H1 (cell line): ENCODE results near the gene LHFPL2. TPM values are rescaled to one million over a fixed set of nuclear protein-coding genes. Genes with fewer than 3 reads are reported as not detected.

Experiments
- CTCF ChIA-PET: fragments of 300-600 bp; sonication (Branson Sonifier 250); formaldehyde crosslinking; loops from one replicate; lab custom pipeline; 2021; ENCODE audit not compliant: partially characterized antibody; lab: Charles Lee
- POLR2A ChIA-PET: fragments of 300-600 bp; sonication (Branson Sonifier 250); formaldehyde crosslinking; loops from one replicate; lab custom pipeline; 2021; ENCODE audit warnings: inconsistent platforms; ENCODE audit not compliant: partially characterized antibody; lab: Charles Lee
- DNase-seq, 2 experiments: peaks; one replicate each; pipeline versions ENCODE4 v3.0.0 to v3.0.0-alpha.2; 2010 to 2022; ENCODE audit warnings: low spot score in 2 of 2, low read depth in 1 of 2, mixed read lengths in 1 of 2
- FAIRE-seq: peaks from 2 replicates; lab custom pipeline; 2011; peaks lifted over from hg19 to GRCh38; lab: Jason Lieb, UNC
- H2AFZ ChIP-seq: 2 replicates; pipeline ENCODE4 v1.8.1; 2012; ENCODE audit warnings: low read length, inconsistent platforms
- H2AK5ac ChIP-seq: 2 replicates; pipeline ENCODE4 v1.6.1; 2013; ENCODE audit warnings: low read depth, low read length
- H2BK120ac ChIP-seq: replicated peaks from 2 replicates; pipeline ENCODE3; 2013; ENCODE audit warnings: low read depth, low read length, inconsistent platforms
- H2BK12ac ChIP-seq: 2 replicates; pipeline ENCODE4 v1.6.1; 2013; ENCODE audit warnings: low read depth, low read length
- H2BK15ac ChIP-seq: 2 replicates; pipeline ENCODE4 v1.6.1; 2013; ENCODE audit warnings: low read length
- H2BK20ac ChIP-seq: 2 replicates; pipeline ENCODE4 v1.6.1; 2013; ENCODE audit warnings: low read length
- H2BK5ac ChIP-seq: 2 replicates; pipeline ENCODE4 v1.6.1; 2013; ENCODE audit warnings: low read depth, low read length
- H3K14ac ChIP-seq: 2 replicates; pipeline ENCODE4 v1.6.1; 2013; ENCODE audit warnings: inconsistent platforms; ENCODE audit not compliant: insufficient read length
- H3K18ac ChIP-seq: 2 replicates; pipeline ENCODE4 v1.6.1; 2013; ENCODE audit warnings: low read length; ENCODE audit errors: extremely low read depth
- H3K23ac ChIP-seq: 2 replicates; pipeline ENCODE4 v1.6.1; 2013; ENCODE audit warnings: inconsistent platforms; ENCODE audit not compliant: insufficient read length
- H3K23me2 ChIP-seq: 2 replicates; pipeline ENCODE4 v1.6.1; 2013; ENCODE audit warnings: low read depth, low read length
- H3K27ac ChIP-seq: 2 replicates; pipeline ENCODE4 v1.6.1; 2011; ENCODE audit warnings: low read depth, low read length, inconsistent platforms
- H3K27me3 ChIP-seq, 4 experiments: replicated peaks in 1 of 4; 1 replicate in 1 of 4; 2 replicates in 3 of 4; pipeline versions ENCODE4 v1.6.1 to v1.8.1; 2011 to 2013; ENCODE audit warnings: low read length in 3 of 4, mild to moderate bottlenecking in 3 of 4, inconsistent platforms in 2 of 4, mixed read lengths in 2 of 4, moderate library complexity in 1 of 4; ENCODE audit not compliant: control insufficient read depth in 3 of 4, insufficient read depth in 3 of 4; ENCODE audit errors: extremely low read depth in 1 of 4
- H3K36me3 ChIP-seq, 4 experiments: 2 replicates each; pipeline versions ENCODE4 v1.6.1 to v1.8.1; 2011 to 2013; ENCODE audit warnings: mild to moderate bottlenecking in 4 of 4, low read length in 3 of 4, moderate library complexity in 2 of 4, control low read depth in 1 of 4, inconsistent platforms in 1 of 4; ENCODE audit not compliant: insufficient read depth in 4 of 4, control insufficient read depth in 2 of 4
- H3K4ac ChIP-seq: replicated peaks from 2 replicates; pipeline ENCODE3; 2013; ENCODE audit warnings: low read length, low read depth, mixed read lengths, inconsistent platforms; ENCODE audit not compliant: insufficient read length
- H3K4me1 ChIP-seq, 4 experiments: replicated peaks in 1 of 4; 1 replicate in 1 of 4; 2 replicates in 3 of 4; pipeline versions ENCODE4 v1.6.1 to v1.8.1; 2011 to 2013; ENCODE audit warnings: low read length in 3 of 4, inconsistent platforms in 2 of 4, mixed read lengths in 1 of 4; ENCODE audit not compliant: insufficient read depth in 4 of 4, control insufficient read depth in 3 of 4
- H3K4me2 ChIP-seq, 2 experiments: 2 replicates each; pipeline versions ENCODE4 v1.6.1 to v1.8.1; 2011 to 2013; ENCODE audit warnings: low read depth in 2 of 2, low read length in 2 of 2, control low read depth in 1 of 2, inconsistent platforms in 1 of 2, mild to moderate bottlenecking in 1 of 2; ENCODE audit not compliant: insufficient read depth in 1 of 2
- H3K4me3 ChIP-seq, 4 experiments: fragments of 200-600, 300-600 bp in 1 of 4; sonication (generic), shearing (Covaris generic), sonication (Bioruptor Twin) in 1 of 4; 2 replicates each; pipeline versions ENCODE4 v1.5.1 to v1.8.1; 2011 to 2016; ENCODE audit warnings: low read length in 4 of 4, low read depth in 3 of 4, control low read depth in 2 of 4, inconsistent platforms in 2 of 4, mild to moderate bottlenecking in 2 of 4, mixed read lengths in 1 of 4, moderate library complexity in 1 of 4; ENCODE audit not compliant: insufficient read depth in 2 of 4; ENCODE audit errors: extremely low read depth in 1 of 4
- H3K56ac ChIP-seq: replicated peaks from 2 replicates; pipeline ENCODE3; 2013; ENCODE audit warnings: low read depth, mild to moderate bottlenecking, mixed read lengths, low read length, inconsistent platforms; ENCODE audit not compliant: insufficient read length
- H3K79me1 ChIP-seq: 2 replicates; pipeline ENCODE4 v1.6.1; 2013; ENCODE audit warnings: low read depth, low read length, control low read depth
- H3K79me2 ChIP-seq, 2 experiments: 2 replicates each; pipeline versions ENCODE4 v1.6.1 to v1.8.1; 2012 to 2013; ENCODE audit warnings: low read length in 2 of 2, mild to moderate bottlenecking in 2 of 2, inconsistent platforms in 1 of 2; ENCODE audit not compliant: insufficient read depth in 2 of 2, control insufficient read depth in 1 of 2
- H3K9ac ChIP-seq, 4 experiments: replicated peaks in 1 of 4; 1 replicate in 1 of 4; 2 replicates in 3 of 4; pipeline versions ENCODE4 v1.6.1 to v1.8.1; 2011 to 2013; ENCODE audit warnings: low read depth in 3 of 4, low read length in 3 of 4, control low read depth in 2 of 4, mild to moderate bottlenecking in 2 of 4, moderate library complexity in 2 of 4, inconsistent platforms in 1 of 4; ENCODE audit errors: extremely low read depth in 1 of 4
- H3K9me3 ChIP-seq, 2 experiments: 2 replicates each; pipeline versions ENCODE4 v1.6.1 to v1.8.1; 2012 to 2013; ENCODE audit warnings: mild to moderate bottlenecking in 2 of 2, moderate library complexity in 2 of 2, control low read depth in 1 of 2, inconsistent platforms in 1 of 2, low read depth in 1 of 2, low read length in 1 of 2, mixed read lengths in 1 of 2; ENCODE audit not compliant: insufficient read depth in 2 of 2
- H4K20me1 ChIP-seq, 2 experiments: replicated peaks in 1 of 2; 2 replicates each; pipeline versions ENCODE3 to v1.8.1; 2011 to 2013; ENCODE audit warnings: inconsistent platforms in 2 of 2, low read length in 2 of 2, mild to moderate bottlenecking in 1 of 2; ENCODE audit not compliant: insufficient read depth in 2 of 2, control insufficient read depth in 1 of 2
- H4K5ac ChIP-seq: 2 replicates; pipeline ENCODE4 v1.6.1; 2013; ENCODE audit warnings: low read length, low read depth, mixed read lengths, inconsistent platforms; ENCODE audit not compliant: insufficient read length
- H4K8ac ChIP-seq: 2 replicates; pipeline ENCODE4 v1.8.0; 2013; ENCODE audit warnings: mild to moderate bottlenecking, moderate library complexity, low read length, inconsistent platforms; ENCODE audit not compliant: insufficient read depth; ENCODE audit errors: extremely low read depth
- H4K91ac ChIP-seq: replicated peaks from 2 replicates; pipeline ENCODE3; 2013; ENCODE audit warnings: low read length, mixed read lengths, inconsistent platforms; ENCODE audit not compliant: insufficient read length
- ASH2L ChIP-seq: fragments of 200-600, 300-600 bp; sonication (generic); IDR thresholded peaks from one replicate; pipeline ENCODE4 v1.7.1; 2017; ENCODE audit warnings: low read length
- CEBPB ChIP-seq: IDR thresholded peaks from 2 replicates; pipeline ENCODE4 v1.6.1; 2012; ENCODE audit warnings: low read depth, low read length
- CHD1 ChIP-seq: IDR thresholded peaks from 2 replicates; pipeline ENCODE4 v1.6.1; 2012; ENCODE audit warnings: low read depth, low read length, improper control_type of control experiment
- EP300 ChIP-seq, 2 experiments: IDR thresholded peaks; 1 replicate in 1 of 2; 2 replicates in 1 of 2; pipeline ENCODE4 v1.6.1; 2011 to 2012; ENCODE audit warnings: low read depth in 2 of 2, low read length in 2 of 2, mild to moderate bottlenecking in 2 of 2, borderline replicate concordance in 1 of 2, inconsistent platforms in 1 of 2, moderate library complexity in 1 of 2
- HDAC2 ChIP-seq, 2 experiments: fragments of 300-600 bp in 1 of 2; sonication (generic) in 1 of 2; IDR thresholded peaks; 2 replicates each; pipeline ENCODE4 v1.6.1; 2011 to 2012; ENCODE audit warnings: low read depth in 2 of 2, low read length in 2 of 2, mild to moderate bottlenecking in 2 of 2, moderate library complexity in 2 of 2, borderline replicate concordance in 1 of 2, inconsistent platforms in 1 of 2
- POU5F1 ChIP-seq: IDR thresholded peaks from 2 replicates; pipeline ENCODE4 v1.6.1; 2011; ENCODE audit warnings: low read depth, mild to moderate bottlenecking, low read length, moderate library complexity
- RBBP5 ChIP-seq: IDR thresholded peaks from 2 replicates; pipeline ENCODE4 v1.7.1; 2012; ENCODE audit warnings: low read depth, mild to moderate bottlenecking, inconsistent platforms, low read length, moderate library complexity, borderline replicate concordance
- RNF2 ChIP-seq: fragments of 200-900, 300-1000 bp; sonication (generic); IDR thresholded peaks from 2 replicates; pipeline ENCODE4 v1.7.1; 2016; ENCODE audit warnings: borderline replicate concordance, low read depth, mild to moderate bottlenecking, antibody characterized with exemption, low read length; ENCODE audit not compliant: poor library complexity, severe bottlenecking; ENCODE audit errors: missing control alignments
- SIX5 ChIP-seq: IDR thresholded peaks from 2 replicates; pipeline ENCODE4 v1.6.1; 2011; ENCODE audit warnings: mild to moderate bottlenecking, low read depth, low read length
- SP1 ChIP-seq: IDR thresholded peaks from 2 replicates; pipeline ENCODE4 v1.6.1; 2011; ENCODE audit warnings: low read depth, low read length
- WGBS, 2 experiments: shearing (Covaris generic) in 1 of 2; methylation state at CpG; one replicate each; pipeline versions ENCODE4 v1.1.6 to v1.1.7; 2013 to 2015; ENCODE audit warnings: low lambda C conversion rate in 2 of 2, mixed read lengths in 2 of 2, inconsistent platforms in 1 of 2, low coverage in 1 of 2, missing lambda C conversion rate in 1 of 2; ENCODE audit not compliant: insufficient replicate concordance in 2 of 2, insufficient coverage in 1 of 2, insufficient read length in 1 of 2; ENCODE audit errors: extremely low coverage in 1 of 2, missing lambda C conversion rate in 1 of 2; 5-methylcytosine and 5-hydroxymethylcytosine counted together
- polyA plus RNA-seq, 7 experiments: library from polyadenylated mRNA; depleted of rRNA in 3 of 7; stranded (reverse) in 5 of 7; unstranded in 2 of 7; fragments of >200 nt in 5 of 7; fragments of 200-250 nt in 2 of 7; gene quantifications; 1 replicate in 5 of 7; 2 replicates in 1 of 7; 4 replicates in 1 of 7; pipeline versions ENCODE4 v1.2.1 to v1.2.3, GENCODE V29; 2011 to 2013; ENCODE audit warnings: missing spikeins in 2 of 7, mixed read lengths in 2 of 7
- total RNA-seq: library from RNA; stranded (reverse); fragmentation: NEBNext Ultra II Directional; extraction: Animal tissue kit (Norgen Biotek cat#: 25700); gene quantifications from 2 replicates; pipeline ENCODE4 v1.2.1, GENCODE V29; 2021

The LHFPL2 gene
- total and polyA plus RNA-seq, 2 of the 8 experiments (the other 6 are each of a cell fraction or from before 2014, with no cell fraction given), result 9.6 to 43.0 TPM

DNA sequence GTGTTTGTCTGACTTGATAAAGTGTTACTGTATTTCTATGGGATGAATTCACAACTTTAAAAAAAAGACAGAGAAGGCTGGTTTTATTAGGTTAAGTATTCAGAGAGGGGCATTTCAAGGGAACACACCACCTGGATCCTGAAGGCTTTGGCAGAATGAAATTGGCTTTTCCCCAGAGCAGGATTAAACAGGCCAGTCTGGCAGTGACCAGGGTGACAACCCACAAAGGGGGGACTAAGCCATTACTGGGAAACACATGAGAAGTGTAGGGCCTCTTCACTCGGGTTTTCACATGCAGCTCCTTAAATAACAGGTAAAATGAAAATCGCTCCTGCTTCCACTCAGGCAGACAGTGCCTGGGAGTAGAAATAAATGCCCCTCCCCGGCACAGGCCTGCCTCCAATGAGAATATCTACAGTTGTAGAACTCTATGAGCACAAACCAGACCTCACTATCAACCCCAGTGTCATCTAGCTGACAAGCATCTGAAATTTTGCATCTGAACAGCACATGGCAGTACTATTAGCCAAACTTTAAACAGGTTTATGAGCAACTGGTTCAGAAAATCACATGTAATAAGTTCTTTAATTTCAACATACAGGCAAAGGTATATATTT is 85.8 kb downstream of the LHFPL2 start:
- H2AFZ ChIP-seq, result no peak overlapping the region
- peak overlapping the region; percentile 25 for H3K4ac ChIP-seq
- no peak overlapping the region for H3K9ac ChIP-seq
- H3K36me3 ChIP-seq, result peaks cover 0 to 4% (median 3%) of the 10 kb centered on the region in 4 experiments; a peak in 4 of 8 replicates
- H3K18ac ChIP-seq, result no peak overlapping the region
- WGBS, 2 experiments, result 88% methylated on average over 3 of the region's 3 CpGs; no CpG with 5 or more reads in 1 of the 2 experiments
- no peak overlapping the region for H4K5ac ChIP-seq
- H3K79me2 ChIP-seq, result peaks cover 0 to 39% of the 10 kb centered on the region in 2 experiments; a peak in 2 of 4 replicates
- H2BK15ac ChIP-seq, result no peak overlapping the region
- H3K4me3 ChIP-seq, result no peak overlapping the region
- ChIA-PET POLR2A (no interaction called here), CTCF (interaction anchor here (1.0 kb wide), 1 partner anchor 65 kb away, joined by 4 read pairs; no protein-coding TSS in a partner anchor)
- peaks cover 0 to 7% of the 10 kb centered on the region in 2 experiments for H4K20me1 ChIP-seq
- H3K23ac ChIP-seq, result no peak overlapping the region
- H3K56ac ChIP-seq, result no peak overlapping the region
- no peak overlapping the region for H3K27ac ChIP-seq
- H2BK20ac ChIP-seq, result no peak overlapping the region
- no peaks in the 10 kb centered on the region for H3K23me2 ChIP-seq
- no peaks in the 10 kb centered on the region for H3K9me3 ChIP-seq
- DNase-seq (no peak), FAIRE-seq (no peak)
- H2BK5ac ChIP-seq, result no peak overlapping the region
- H3K79me1 ChIP-seq, result peaks cover 2% of the 10 kb centered on the region; the same call in 1 of the 2 replicates
- H3K4me2 ChIP-seq, result no peak overlapping the region
- H4K91ac ChIP-seq, result no peak overlapping the region
- H2BK12ac ChIP-seq, result no peak overlapping the region
- no peak overlapping the region for H2BK120ac ChIP-seq
- TF ChIP-seq CEBPB (no peak), HDAC2 (IDR thresholded peaks at IDR 0.05; ENCODE audit: borderline replicate concordance in 1 of 2, low read depth in 2 of 2, low read length in 2 of 2) (no peak), POU5F1 (no peak), RNF2 (no peak), ASH2L (no peak), CHD1 (no peak), RBBP5 (no peak), SIX5 (no peak), SP1 (no peak), EP300 (IDR thresholded peaks at IDR 0.05; ENCODE audit: borderline replicate concordance in 1 of 2, low read depth in 2 of 2, low read length in 2 of 2) (no peak)
- no peak overlapping the region for H3K14ac ChIP-seq
- H3K4me1 ChIP-seq, result peaks cover 0 to 2% (median 0%) of the 10 kb centered on the region in 4 experiments; a peak in 2 of 7 replicates
- H2AK5ac ChIP-seq, result no peak overlapping the region
- H4K8ac ChIP-seq, result no peak overlapping the region
- no peaks in the 10 kb centered on the region for H3K27me3 ChIP-seq
